Mesendoderm (in vitro differentiated cells): ENCODE measurements around the gene IGHMBP2.

Source experiments
- DNase-seq: peaks from one replicate; pipeline ENCODE4 v3.0.0; 2013
- H2AK5ac ChIP-seq: 2 replicates; pipeline ENCODE4 v1.6.1; 2013; ENCODE audit warnings: low read length, inconsistent platforms
- H2BK120ac ChIP-seq: 2 replicates; pipeline ENCODE4 v1.6.1; 2013; ENCODE audit warnings: low read depth, mild to moderate bottlenecking, low read length, moderate library complexity, mixed read lengths
- H2BK15ac ChIP-seq: replicated peaks from 2 replicates; pipeline ENCODE4 v1.6.1; 2013; ENCODE audit warnings: low read depth, mild to moderate bottlenecking, moderate library complexity
- H2BK5ac ChIP-seq: 2 replicates; pipeline ENCODE4 v1.6.1; 2013; ENCODE audit warnings: low read length, inconsistent platforms
- H3K18ac ChIP-seq: 2 replicates; pipeline ENCODE4 v1.6.1; 2013; ENCODE audit warnings: mild to moderate bottlenecking, low read length, mixed read lengths
- H3K23ac ChIP-seq: one replicate; pipeline ENCODE4 v1.6.1; 2013; ENCODE audit warnings: low read length
- H3K27ac ChIP-seq: 2 replicates; pipeline ENCODE4 v1.5.1; 2013; ENCODE audit warnings: low read depth, mild to moderate bottlenecking, inconsistent platforms, low read length, moderate library complexity
- H3K27me3 ChIP-seq: 2 replicates; pipeline ENCODE4 v1.6.1; 2013; ENCODE audit warnings: low read length, control low read depth, mild to moderate bottlenecking, inconsistent platforms; ENCODE audit not compliant: insufficient read depth, poor library complexity
- H3K36me3 ChIP-seq: 2 replicates; pipeline ENCODE4 v1.6.1; 2013; ENCODE audit warnings: low read length, inconsistent platforms; ENCODE audit not compliant: control insufficient read depth, insufficient read depth
- H3K4ac ChIP-seq: one replicate; pipeline ENCODE4 v1.6.1; 2013; ENCODE audit warnings: low read depth, mild to moderate bottlenecking, low read length, moderate library complexity
- H3K4me1 ChIP-seq: 2 replicates; pipeline ENCODE4 v1.6.1; 2013; ENCODE audit warnings: low read depth, low read length, inconsistent platforms; ENCODE audit not compliant: control insufficient read depth
- H3K4me2 ChIP-seq: 2 replicates; pipeline ENCODE4 v1.6.1; 2013; ENCODE audit warnings: low read length
- H3K4me3 ChIP-seq: 2 replicates; pipeline ENCODE4 v1.5.1; 2013; ENCODE audit warnings: mild to moderate bottlenecking, low read length
- H3K56ac ChIP-seq: one replicate; pipeline ENCODE4 v1.6.1; 2013; ENCODE audit warnings: low read length
- H3K79me1 ChIP-seq: 2 replicates; pipeline ENCODE4 v1.6.1; 2013; ENCODE audit warnings: low read length, inconsistent platforms
- H3K79me2 ChIP-seq: 2 replicates; pipeline ENCODE4 v1.6.1; 2013; ENCODE audit warnings: mild to moderate bottlenecking, low read length; ENCODE audit not compliant: control insufficient read depth, insufficient read depth
- H3K9ac ChIP-seq: 2 replicates; pipeline ENCODE4 v1.6.1; 2013; ENCODE audit warnings: low read length, inconsistent platforms
- H4K5ac ChIP-seq: one replicate; pipeline ENCODE4 v1.6.1; 2013; ENCODE audit warnings: low read length
- H4K8ac ChIP-seq: one replicate; pipeline ENCODE4 v1.6.1; 2013; ENCODE audit warnings: low read depth, mild to moderate bottlenecking, control low read depth, low read length, moderate library complexity
- WGBS: extraction: QIAGEN DNeasy Blood & Tissue Kit; methylation state at CpG from one replicate; pipeline ENCODE4 v1.1.7; 2013; ENCODE audit warnings: low lambda C conversion rate, missing lambda C conversion rate; ENCODE audit not compliant: insufficient coverage; ENCODE audit errors: extremely low coverage; 5-methylcytosine and 5-hydroxymethylcytosine counted together

IGHMBP2 gene

GRCh38 chr11:68893282-68893681 is 10.4 kb upstream of the IGHMBP2 start:
- DNase-seq: no peak
- Histone ChIP-seq H3K23ac (no peak overlapping the region), H3K4me2 (no peak overlapping the region), H4K5ac (no peak overlapping the region), H2AK5ac (no peak overlapping the region), H3K79me1 (peaks cover 1% of the 10 kb centered on the region), H3K4ac (no peak overlapping the region), H3K4me1 (peaks cover 4% of the 10 kb centered on the region), H2BK120ac (no peak overlapping the region), H3K56ac (no peak overlapping the region), H3K36me3 (peaks cover 22% of the 10 kb centered on the region), H3K27ac (no peak overlapping the region), H3K79me2 (no peaks in the 10 kb centered on the region), H2BK15ac (no peak overlapping the region), H3K27me3 (no peaks in the 10 kb centered on the region), H3K18ac (no peak overlapping the region), H3K4me3 (no peak overlapping the region), H2BK5ac (no peak overlapping the region), H4K8ac (no peak overlapping the region), H3K9ac (no peak overlapping the region)
- no CpG with 5 or more reads among the region's 5 CpGs for WGBS

DNA sequence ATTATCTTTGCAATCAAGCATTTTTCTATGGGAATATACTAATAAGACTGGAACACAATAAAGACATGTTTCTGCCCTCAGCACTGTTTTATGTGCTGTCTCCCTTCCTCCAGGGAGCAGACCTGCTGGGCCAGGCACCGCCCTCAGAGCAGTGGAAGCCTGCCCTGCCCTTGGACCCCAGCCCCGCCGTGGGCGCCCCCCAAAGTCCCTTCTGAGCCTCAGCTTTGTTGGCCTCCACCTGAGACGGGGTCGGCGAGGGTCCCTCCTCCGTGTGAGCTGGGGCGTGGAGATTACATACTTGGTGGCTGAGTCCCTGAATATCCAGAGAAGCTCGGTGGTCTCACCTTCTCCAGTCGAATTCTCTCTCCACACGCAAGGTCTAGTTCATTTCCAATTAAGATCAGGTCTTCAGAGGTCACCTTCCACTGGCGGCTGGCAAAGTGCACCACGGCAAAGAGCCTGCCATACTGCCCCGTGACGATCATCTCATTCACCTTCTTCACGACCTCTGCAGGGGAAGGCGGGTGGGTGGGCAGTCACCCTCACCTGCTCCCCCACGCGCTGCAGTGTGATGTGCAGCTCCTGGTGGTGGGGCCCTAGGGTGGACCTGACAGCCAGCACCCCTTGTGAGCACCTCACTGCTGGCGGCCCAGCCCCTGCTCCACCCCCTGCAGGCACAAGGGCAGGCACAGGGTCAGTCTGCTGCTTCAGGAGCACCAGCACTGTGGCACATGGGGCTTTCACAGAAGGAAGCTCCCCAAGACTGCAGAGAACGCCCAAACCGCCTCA is 7.3 kb upstream of the IGHMBP2 start:
- Histone ChIP-seq H3K4me3 (no peak overlapping the region), H2BK15ac (no peak overlapping the region), H3K79me1 (peaks cover 13% of the 10 kb centered on the region), H2AK5ac (no peak overlapping the region), H4K5ac (no peak overlapping the region), H3K23ac (no peak overlapping the region), H4K8ac (no peak overlapping the region), H2BK120ac (no peak overlapping the region), H3K9ac (no peak overlapping the region), H3K18ac (no peak overlapping the region), H3K4me1 (no peaks in the 10 kb centered on the region), H3K79me2 (peaks cover 11% of the 10 kb centered on the region), H3K27me3 (no peaks in the 10 kb centered on the region), H3K4ac (no peak overlapping the region), H3K27ac (no peak overlapping the region), H3K4me2 (no peak overlapping the region), H2BK5ac (no peak overlapping the region), H3K56ac (no peak overlapping the region), H3K36me3 (peaks cover 22% of the 10 kb centered on the region)
- WGBS: no CpG with 5 or more reads among the region's 23 CpGs
- no peak for DNase-seq

DNA sequence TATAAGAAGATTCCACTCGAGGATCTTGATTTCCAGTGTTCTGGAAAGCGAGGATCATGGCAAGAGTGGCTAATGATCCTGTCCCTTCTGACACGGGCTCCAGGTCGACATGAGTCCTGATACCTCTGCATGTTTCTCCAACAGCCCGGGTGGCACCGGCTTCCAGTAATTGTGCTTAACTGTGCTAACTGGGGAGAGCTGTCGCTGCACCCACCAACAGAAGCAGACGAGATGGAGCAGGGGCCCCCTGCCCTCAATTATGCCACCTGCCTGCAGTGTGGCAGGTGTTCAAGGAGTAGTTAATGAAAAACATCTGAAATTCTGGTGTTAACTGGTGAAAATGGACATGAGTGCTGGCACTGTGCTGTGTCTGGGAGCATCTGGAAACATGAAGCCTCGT is 6.2 kb upstream of the IGHMBP2 start:
- Histone ChIP-seq H3K9ac (no peak overlapping the region), H3K79me2 (peaks cover 22% of the 10 kb centered on the region), H2BK15ac (no peak overlapping the region), H3K27me3 (no peaks in the 10 kb centered on the region), H3K23ac (no peak overlapping the region), H3K27ac (no peak overlapping the region), H4K8ac (no peak overlapping the region), H3K79me1 (peaks cover 17% of the 10 kb centered on the region), H3K36me3 (peaks cover 21% of the 10 kb centered on the region), H3K4ac (no peak overlapping the region), H2BK5ac (no peak overlapping the region), H3K56ac (no peak overlapping the region), H3K18ac (no peak overlapping the region), H2BK120ac (no peak overlapping the region), H3K4me2 (no peak overlapping the region), H4K5ac (no peak overlapping the region), H2AK5ac (no peak overlapping the region), H3K4me1 (no peaks in the 10 kb centered on the region), H3K4me3 (no peak overlapping the region)
- WGBS: no CpG with 5 or more reads among the region's 9 CpGs
- DNase-seq: no peak

- Histone ChIP-seq H4K8ac (no peak overlapping the region), H3K36me3 (peaks cover 17% of the 10 kb centered on the region)
- no peak for DNase-seq
Observed at GRCh38 chr11:68900835-68901381, 2.8 kb upstream of the IGHMBP2 start.

DNA sequence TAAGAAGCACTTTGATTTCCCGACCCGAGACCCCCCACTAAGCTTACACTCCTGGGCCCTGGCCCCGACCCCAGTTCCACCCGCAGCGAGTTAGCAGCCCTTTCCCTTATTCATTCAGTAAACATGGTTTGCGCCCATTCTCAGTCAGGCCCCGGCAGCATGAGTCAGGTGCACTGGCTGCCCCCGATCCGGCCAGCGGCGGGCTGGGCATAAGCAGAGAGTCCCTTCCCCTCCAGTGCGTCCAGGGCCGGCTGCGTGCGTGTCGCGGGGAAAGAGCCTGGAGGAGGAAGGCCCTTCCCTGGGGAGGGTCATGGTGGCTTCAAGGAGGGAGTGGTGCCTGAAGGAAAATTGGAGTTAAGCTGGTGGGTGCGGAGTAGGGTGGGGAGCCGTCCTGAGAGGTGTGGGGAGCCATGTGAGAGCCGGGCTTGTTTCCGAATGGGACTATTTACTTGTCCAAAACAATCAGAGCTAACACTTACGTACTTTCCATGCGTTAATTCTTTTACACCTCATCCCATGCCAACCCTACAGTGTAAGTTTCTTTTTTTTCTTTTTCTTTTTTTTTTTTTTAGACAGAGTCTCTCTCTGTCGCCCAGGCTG is 657 bp downstream of the IGHMBP2 start:
- H3K27me3 ChIP-seq: no peaks in the 10 kb centered on the region
- H3K9ac ChIP-seq: peak overlapping the region; percentile 97
- no CpG with 5 or more reads among the region's 24 CpGs for WGBS
- no peak for DNase-seq
- no peak overlapping the region for H3K27ac ChIP-seq
- H3K4me2 ChIP-seq: peak overlapping the region; percentile 67
- H3K36me3 ChIP-seq: peaks cover 3% of the 10 kb centered on the region
- H2AK5ac ChIP-seq: no peak overlapping the region
- no peak overlapping the region for H4K8ac ChIP-seq
- H2BK15ac ChIP-seq: no peak overlapping the region
- peaks cover 34% of the 10 kb centered on the region for H3K79me1 ChIP-seq
- H3K23ac ChIP-seq: peak overlapping the region; percentile 66
- no peak overlapping the region for H2BK5ac ChIP-seq
- H2BK120ac ChIP-seq: no peak overlapping the region
- no peak overlapping the region for H3K18ac ChIP-seq
- peak overlapping the region; percentile 99 for H3K56ac ChIP-seq
- H3K79me2 ChIP-seq: peaks cover 44% of the 10 kb centered on the region
- no peak overlapping the region for H4K5ac ChIP-seq
- H3K4me1 ChIP-seq: no peaks in the 10 kb centered on the region
- no peak overlapping the region for H3K4ac ChIP-seq
- peak overlapping the region; percentile 92 for H3K4me3 ChIP-seq

More at GRCh38 chr11:68900835-68901381, 2.8 kb upstream of the IGHMBP2 start:
- no peak overlapping the region for H4K5ac ChIP-seq
- no CpG with 5 or more reads among the region's 9 CpGs for WGBS
- no peaks in the 10 kb centered on the region for H3K4me1 ChIP-seq
- no peak overlapping the region for H2BK15ac ChIP-seq
- H3K9ac ChIP-seq: no peak overlapping the region
- H3K27ac ChIP-seq: no peak overlapping the region
- peaks cover 38% of the 10 kb centered on the region for H3K79me1 ChIP-seq
- no peak overlapping the region for H2BK5ac ChIP-seq
- H3K27me3 ChIP-seq: no peaks in the 10 kb centered on the region
- no peak overlapping the region for H2BK120ac ChIP-seq
- H3K4ac ChIP-seq: no peak overlapping the region
- no peak overlapping the region for H2AK5ac ChIP-seq
- H3K4me2 ChIP-seq: no peak overlapping the region
- H3K56ac ChIP-seq: no peak overlapping the region
- peaks cover 46% of the 10 kb centered on the region for H3K79me2 ChIP-seq
- H3K4me3 ChIP-seq: no peak overlapping the region
- H3K18ac ChIP-seq: no peak overlapping the region
- no peak overlapping the region for H3K23ac ChIP-seq
